CD4-positive, alpha-beta T cell treated with Interleukin-4 for 1 hour (primary cell): ENCODE results near the gene GRM4.

Experiments
- DNase-seq, 2 donors: peaks; one replicate each; pipeline ENCODE4 v3.0.0-alpha.2; 2020 to 2022

GRM4 gene

DNA sequence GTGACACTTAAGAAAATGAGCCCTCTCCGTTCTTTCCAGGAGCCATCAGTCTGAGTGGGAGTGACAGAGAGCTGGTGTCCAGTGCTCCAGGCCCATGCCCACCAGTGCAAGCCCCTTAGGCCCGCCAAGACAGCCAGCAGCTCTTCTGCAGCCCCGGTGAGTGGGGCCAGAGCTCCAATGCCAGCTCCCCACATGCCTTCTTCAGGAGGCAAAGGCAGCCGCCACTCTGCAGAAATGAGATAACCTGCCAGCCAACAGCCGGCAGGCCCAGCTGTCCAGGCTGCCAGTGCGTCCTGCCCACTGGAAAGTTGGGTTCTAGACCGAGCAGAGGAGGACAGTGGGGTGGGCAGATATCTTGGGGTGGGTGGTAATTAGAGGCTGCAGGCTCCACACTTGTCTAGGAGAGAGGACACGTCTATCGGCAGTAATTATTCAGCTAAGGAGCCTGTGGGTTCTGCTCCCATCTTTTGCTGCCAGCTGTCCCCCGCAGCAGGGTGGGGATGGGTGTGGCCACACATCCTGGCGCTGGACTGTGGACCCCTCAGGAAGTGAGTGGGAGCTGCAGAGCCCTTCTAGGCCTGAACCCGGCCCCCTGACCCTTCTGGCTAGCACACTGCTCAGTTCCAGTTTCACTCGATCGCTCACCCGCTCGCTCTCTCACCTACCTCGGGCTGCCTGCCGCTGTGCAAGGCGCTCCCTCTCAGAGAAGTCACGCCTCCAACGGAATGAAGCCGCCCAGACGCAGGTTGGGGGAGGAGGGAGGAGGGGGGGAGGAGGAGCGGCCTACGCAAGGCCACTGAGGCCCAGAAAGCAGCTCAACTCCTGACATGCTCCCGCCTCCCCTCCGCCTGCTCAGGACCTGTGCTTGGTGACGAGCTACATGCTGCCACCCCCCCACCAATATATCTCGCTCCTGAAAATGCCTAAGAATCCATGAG lies 3.6 kb downstream of the GRM4 start:
- DNase-seq, result no peak

- no peak for DNase-seq
These were observed 5.8 kb downstream of the GRM4 start for GRCh38 chr6:34140075-34140474.

GRCh38 chr6:34138914-34139510 lies 6.9 kb downstream of the GRM4 start:
- no peak for DNase-seq

DNA sequence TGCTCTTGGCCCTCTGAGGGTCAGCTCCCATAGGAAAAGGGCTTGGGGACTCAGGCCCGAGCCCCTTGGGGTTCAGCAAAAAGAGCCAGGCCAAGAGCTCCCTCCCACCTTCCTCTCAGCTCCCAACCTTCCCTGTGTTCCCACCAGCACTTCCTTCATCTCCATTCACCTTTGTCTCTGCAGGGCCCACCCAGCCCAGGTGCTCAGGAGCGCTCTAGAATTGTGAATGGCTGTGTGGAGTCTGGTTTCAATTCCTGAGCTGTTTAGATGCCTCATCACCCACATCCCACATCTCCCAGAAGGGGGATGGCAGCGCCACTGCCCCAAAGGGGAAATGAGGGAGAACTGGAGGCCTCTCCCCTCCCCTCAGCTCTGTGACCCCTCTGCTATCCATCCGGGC lies 7.7 kb downstream of the GRM4 start:
- DNase-seq, result no peak

DNA sequence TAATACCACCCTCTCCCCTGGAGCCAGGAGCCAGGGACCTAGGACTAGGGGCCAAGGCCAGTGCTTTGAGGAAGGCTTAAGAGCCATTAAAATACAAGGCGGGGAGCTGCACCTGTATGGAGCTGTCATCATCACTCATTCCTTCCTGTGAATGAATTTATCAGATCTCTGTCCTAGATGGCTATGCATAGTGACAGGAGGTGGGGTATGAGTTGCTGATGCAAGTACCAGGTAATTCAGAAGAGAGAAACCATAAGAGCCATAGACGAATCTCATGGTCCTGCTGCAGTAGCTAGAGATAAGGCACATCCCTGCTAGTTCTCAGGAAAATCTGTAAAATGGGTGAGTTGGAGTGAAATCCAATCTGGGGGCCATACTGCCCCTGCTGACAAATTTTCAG lies 10.3 kb downstream of the GRM4 start:
- no peak for DNase-seq

DNA sequence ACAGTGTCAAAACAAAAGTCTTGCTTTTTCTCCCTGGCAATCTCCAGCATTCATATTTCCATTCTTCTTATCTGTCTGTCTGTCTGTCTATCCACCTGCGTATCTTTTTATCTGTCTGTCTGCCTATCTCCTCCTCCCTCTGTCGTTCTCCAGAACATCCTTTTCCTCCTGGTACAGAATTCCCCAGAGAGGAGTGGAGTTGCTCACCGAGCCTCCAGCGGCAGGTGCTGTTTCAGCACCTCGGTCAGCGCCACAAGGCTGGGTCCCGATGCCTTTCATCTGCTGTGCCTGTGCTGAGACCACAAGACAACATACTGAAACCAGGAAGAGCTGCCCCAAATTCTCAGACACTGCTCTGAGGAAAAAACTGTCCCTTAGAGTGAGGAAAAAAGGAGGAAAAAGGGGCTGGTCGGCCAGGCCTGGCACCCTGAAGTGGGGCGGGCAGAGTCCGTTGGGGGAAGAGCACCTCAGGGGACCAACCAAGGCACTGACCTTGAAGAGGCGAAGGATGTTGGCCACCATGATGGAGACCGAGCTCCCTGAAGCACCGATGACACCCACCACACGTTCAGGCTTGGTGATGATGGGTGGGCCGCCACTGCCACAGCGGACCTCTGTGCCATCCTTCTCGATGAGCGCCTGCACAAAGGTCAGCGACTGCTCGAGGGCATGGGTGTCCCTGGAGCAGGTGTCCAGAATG lies 13.3 kb downstream of the GRM4 start:
- DNase-seq, result peak; percentile 14

- no peak for DNase-seq
These were observed 14.3 kb downstream of the GRM4 start for GRCh38 chr6:34131326-34132290.

- DNase-seq, result no peak
These were observed 15.0 kb downstream of the GRM4 start for GRCh38 chr6:34130862-34131261.

GRCh38 chr6:34129753-34130152 lies 16.1 kb downstream of the GRM4 start:
- no peak for DNase-seq

DNA sequence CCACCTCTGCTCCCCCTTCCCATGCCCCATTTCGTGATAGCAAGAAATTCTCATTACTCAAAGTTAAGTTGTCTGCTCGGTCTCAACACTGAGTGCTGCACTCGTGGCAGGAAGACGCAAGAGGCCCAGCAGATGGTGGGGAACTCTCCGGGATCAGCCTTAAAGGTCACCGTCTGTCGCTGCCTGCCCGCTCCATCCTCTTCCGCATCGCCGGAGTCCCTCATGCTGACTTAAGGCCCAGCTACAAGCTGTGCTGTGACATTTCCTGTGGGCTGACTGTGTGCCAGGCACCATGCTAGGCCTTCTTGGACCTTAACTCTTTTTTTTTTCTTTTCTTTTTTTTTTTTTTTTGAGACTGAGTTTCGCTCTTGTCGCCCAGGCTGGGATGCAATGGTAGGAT lies 17.8 kb downstream of the GRM4 start:
- no peak for DNase-seq

- DNase-seq, result no peak
These were observed 19.5 kb downstream of the GRM4 start for GRCh38 chr6:34126419-34126818.

- no peak for DNase-seq
These were observed 19.9 kb downstream of the GRM4 start for GRCh38 chr6:34125939-34126338.

GRCh38 chr6:34120953-34121675 lies 24.8 kb downstream of the GRM4 start:
- DNase-seq, result no peak

DNA sequence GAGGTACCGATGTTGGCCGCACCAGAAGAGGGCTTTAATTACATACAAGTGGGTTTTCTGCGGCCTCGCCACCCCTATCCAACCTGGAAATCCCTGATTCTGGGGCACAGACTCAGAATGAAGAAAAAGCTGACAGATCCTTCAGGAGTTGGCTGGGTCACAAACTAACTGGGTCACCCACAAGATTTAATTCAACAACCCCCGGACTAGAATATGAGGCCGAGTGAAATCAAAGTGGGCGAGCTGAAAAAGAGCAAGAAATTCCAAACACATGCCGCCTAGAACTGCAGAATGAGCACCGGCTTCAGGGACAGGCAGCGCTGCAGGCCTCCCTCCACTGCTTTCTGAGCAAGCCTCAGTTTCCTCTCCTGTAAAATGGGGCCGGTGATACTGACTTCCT lies 30.0 kb downstream of the GRM4 start:
- no peak for DNase-seq

- no peak for DNase-seq
These were observed 30.5 kb downstream of the GRM4 start for GRCh38 chr6:34115403-34115795.

DNA sequence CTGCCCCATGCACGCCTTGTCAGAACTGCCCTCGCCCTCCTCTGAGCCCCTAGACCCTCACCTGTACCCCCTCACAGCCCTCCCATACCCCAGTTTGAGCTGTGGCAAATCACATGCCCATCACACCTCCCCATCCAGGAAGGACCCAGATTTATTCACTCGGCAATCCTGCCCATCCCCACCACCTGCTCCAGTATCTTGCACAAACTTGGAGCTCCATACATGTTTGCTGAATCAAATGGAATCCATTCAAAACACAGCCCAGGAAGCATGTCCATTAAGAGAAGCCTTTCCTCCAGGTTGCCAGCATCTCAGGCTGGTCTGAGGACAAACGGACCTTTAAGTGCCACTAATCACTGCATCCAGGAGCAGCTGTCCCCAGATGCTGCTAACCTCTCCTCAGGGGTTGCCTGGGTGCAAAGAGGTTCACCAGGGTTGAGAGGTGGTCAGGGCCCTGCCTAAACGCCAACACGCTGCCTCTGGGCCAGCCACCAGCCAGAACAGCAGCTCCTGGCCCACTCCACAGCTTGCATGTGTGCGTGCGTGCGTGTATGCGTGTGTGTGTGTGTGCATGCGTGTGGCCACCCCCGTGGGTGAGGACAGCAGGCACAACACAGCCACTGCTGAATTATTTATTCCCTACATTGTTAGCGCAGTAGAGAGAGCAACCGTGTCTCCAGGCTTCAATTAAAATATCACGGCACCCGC lies 31.0 kb downstream of the GRM4 start:
- DNase-seq, result no peak

GRCh38 chr6:34113532-34113931 lies 32.4 kb downstream of the GRM4 start:
- no peak for DNase-seq

- DNase-seq, result no peak
These were observed 33.8 kb downstream of the GRM4 start for GRCh38 chr6:34112126-34112525.

DNA sequence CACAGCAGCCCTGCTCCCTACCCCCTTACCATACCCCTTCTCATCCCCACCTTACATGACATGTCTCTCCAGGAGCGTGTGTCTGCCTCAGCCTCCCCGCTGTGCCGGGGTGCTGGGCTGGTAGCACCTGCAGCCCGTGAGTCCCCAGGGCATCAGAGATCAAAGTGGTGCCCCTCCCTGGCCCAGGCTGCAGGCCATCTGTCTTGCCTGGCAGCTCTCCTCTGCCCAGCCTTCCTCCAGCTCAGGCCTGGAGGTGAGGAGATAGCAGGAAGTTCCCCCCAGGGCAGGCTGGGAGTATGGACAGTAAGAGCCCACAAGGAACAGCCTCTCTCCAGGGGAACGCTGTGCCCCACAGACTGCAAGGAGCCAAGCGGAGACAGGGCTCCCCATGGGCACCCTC lies 35.3 kb downstream of the GRM4 start:
- DNase-seq, result no peak

DNA sequence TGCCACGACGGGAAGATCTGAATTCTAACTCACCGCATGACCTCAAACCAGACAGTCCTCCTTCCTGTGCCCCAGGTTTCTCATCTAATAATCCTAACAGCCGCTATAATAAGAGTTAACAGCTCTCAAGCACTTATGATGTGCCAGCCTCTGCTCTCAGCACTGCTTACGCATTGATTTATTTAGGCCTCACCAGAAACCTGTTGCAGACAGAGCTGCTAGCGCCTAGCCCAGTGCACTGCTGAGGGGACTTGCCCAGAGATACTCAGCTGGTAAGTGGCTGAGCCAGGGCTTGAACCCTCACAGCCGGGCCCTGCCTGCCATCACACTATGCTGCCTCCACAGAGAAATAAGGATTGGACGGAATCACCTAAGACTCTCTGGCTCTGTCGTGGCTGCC lies 37.7 kb downstream of the GRM4 start:
- no peak for DNase-seq

- no peak for DNase-seq
These were observed 39.0 kb downstream of the GRM4 start for GRCh38 chr6:34106900-34107299.
